Left ventricle myocardium inferior (tissue), 1 donor: ENCODE data around the gene EEIG1. TPM values are rescaled to one million over a fixed set of nuclear protein-coding genes. Genes with fewer than 3 reads are reported as not detected.

Experiments used
- DNase-seq: peaks from one replicate; pipeline ENCODE4 v3.0.0-alpha.2; 2020
- H3K27ac ChIP-seq: fragments of 200-600 bp; replicated peaks from 2 replicates; pipeline ENCODE4 v1.8.0; 2021
- H3K27me3 ChIP-seq: fragments of 200-600 bp; 2 replicates; pipeline ENCODE4 v1.8.0; 2021; ENCODE audit warnings: low read depth
- H3K36me3 ChIP-seq: fragments of 200-600 bp; 2 replicates; pipeline ENCODE4 v1.8.0; 2021
- H3K4me1 ChIP-seq: fragments of 200-600 bp; 2 replicates; pipeline ENCODE4 v1.8.0; 2021
- H3K4me3 ChIP-seq: fragments of 200-600 bp; 2 replicates; pipeline ENCODE4 v1.8.0; 2021; ENCODE audit warnings: mild to moderate bottlenecking, moderate library complexity
- H3K9me3 ChIP-seq: fragments of 200-600 bp; replicated peaks from 2 replicates; pipeline ENCODE4 v1.8.0; 2021
- intact Hi-C: fragments of 100-400 bp; cut with micrococcal nuclease; formaldehyde crosslinking; loops from one replicate; pipeline ENCODE4 v1.11.0; 2022
- total RNA-seq: library from RNA; stranded (reverse); fragmentation: NEBNext Ultra II Directional; extraction: Animal tissue kit (Norgen Biotek cat#: 25700); gene quantifications from one replicate; pipeline ENCODE4 v1.2.1, GENCODE V29; 2021
- TF ChIP-seq, protein P1 (sequence below): fragments of 200-600 bp; IDR thresholded peaks from 2 replicates; pipeline ENCODE4 v1.8.0; 2021; ENCODE audit warnings: antibody characterized with exemption, mild to moderate bottlenecking, borderline replicate concordance
- donor health status: DM: no; HTN: yes; CAD: no; lungs with severe emphysema.

Gene EEIG1
- total RNA-seq, 1 donor from 2014 or later, result 20.7 TPM

DNA sequence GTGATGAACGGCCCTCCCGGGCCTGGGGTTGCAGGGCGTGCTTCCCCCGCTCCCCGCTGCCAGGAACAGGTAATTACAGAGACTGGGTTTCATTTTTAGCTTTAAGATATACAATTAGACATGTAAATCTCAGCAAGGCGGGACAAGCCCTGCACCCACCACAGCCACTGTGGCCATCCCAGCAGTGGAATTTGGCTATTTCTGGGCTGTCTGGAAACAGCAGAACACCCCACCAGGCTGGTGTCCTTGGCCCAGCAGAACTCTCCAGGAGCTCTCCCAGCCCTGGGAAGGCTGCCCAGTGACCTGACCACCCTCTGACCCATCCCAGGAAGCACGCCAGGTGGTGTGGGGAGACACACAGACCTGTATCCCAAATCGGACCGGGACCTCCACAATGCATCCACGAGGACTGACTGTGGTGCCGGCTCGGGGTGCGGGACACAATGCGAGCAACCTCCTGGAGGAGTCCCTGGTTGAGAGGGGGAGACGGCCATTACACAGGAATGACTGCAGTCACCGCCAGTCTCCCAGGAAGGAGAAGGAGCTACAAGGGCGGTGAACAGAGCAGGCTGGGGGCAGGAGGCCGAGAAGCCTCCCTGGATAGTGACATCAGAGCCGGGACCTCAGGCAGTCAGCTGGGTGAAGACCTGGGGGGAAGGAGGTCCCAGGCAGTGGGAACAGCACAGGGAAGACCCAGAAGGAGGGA is 17.3 kb downstream of the EEIG1 start:
- Histone ChIP-seq H3K9me3 (no peaks in the 10 kb centered on the region), H3K27me3 (no peaks in the 10 kb centered on the region), H3K27ac (peak overlapping the region; percentile 91), H3K4me3 (no peak overlapping the region), H3K4me1 (peaks cover 81% of the 10 kb centered on the region), H3K36me3 (no peaks in the 10 kb centered on the region)
- intact Hi-C loops, result no loop called here
- TF ChIP-seq, protein P1, sequence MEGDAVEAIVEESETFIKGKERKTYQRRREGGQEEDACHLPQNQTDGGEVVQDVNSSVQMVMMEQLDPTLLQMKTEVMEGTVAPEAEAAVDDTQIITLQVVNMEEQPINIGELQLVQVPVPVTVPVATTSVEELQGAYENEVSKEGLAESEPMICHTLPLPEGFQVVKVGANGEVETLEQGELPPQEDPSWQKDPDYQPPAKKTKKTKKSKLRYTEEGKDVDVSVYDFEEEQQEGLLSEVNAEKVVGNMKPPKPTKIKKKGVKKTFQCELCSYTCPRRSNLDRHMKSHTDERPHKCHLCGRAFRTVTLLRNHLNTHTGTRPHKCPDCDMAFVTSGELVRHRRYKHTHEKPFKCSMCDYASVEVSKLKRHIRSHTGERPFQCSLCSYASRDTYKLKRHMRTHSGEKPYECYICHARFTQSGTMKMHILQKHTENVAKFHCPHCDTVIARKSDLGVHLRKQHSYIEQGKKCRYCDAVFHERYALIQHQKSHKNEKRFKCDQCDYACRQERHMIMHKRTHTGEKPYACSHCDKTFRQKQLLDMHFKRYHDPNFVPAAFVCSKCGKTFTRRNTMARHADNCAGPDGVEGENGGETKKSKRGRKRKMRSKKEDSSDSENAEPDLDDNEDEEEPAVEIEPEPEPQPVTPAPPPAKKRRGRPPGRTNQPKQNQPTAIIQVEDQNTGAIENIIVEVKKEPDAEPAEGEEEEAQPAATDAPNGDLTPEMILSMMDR, result no peak
- DNase-seq, result no peak

DNA sequence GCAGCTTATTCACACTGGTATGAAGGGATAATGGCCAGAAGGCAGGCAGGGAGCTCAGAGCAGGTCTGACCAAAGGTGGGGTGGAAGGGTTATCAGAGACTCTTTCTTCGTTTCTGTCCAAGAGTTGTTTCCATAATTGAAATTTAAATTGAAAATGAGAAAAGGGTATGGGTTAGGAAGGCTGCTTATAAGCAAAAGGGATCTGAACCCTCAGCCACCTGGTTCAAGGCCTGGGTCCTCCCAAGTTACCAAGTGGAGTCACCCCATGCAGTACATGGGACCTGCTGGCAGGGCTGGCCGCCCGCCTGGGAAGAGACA is 17.8 kb downstream of the EEIG1 start:
- Histone ChIP-seq H3K9me3 (no peaks in the 10 kb centered on the region), H3K27ac (peak overlapping the region; percentile 91), H3K27me3 (no peaks in the 10 kb centered on the region), H3K36me3 (no peaks in the 10 kb centered on the region), H3K4me3 (no peak overlapping the region), H3K4me1 (peaks cover 76% of the 10 kb centered on the region)
- TF ChIP-seq, protein P1, result no peak
- intact Hi-C loops, result no loop called here
- no peak for DNase-seq

DNA sequence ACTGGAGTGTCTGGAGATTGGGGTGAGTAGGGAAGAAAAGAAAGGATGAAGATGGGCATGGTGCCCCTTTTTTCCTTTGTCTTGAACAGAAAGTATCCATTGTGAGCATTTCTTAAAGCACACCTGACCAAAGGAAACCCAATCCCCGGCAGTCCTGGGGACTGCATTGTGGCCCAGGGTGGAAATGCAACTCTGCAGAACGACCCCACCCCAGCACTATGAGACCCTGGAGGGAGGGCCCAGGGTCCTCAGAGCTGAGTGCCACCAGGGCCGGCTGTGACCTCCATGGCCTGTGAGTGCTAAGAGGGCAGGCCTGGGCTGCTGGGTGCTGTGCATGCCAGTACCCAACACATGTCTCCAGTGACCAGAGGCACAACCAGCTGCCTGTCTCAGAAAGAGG is 18.5 kb downstream of the EEIG1 start:
- Histone ChIP-seq H3K4me3 (no peak overlapping the region), H3K27me3 (no peaks in the 10 kb centered on the region), H3K27ac (peak overlapping the region; percentile 91), H3K36me3 (no peaks in the 10 kb centered on the region), H3K4me1 (peaks cover 69% of the 10 kb centered on the region), H3K9me3 (peaks cover 2% of the 10 kb centered on the region)
- TF ChIP-seq, protein P1, result no peak
- intact Hi-C loops, result no loop called here
- DNase-seq, result no peak

DNA sequence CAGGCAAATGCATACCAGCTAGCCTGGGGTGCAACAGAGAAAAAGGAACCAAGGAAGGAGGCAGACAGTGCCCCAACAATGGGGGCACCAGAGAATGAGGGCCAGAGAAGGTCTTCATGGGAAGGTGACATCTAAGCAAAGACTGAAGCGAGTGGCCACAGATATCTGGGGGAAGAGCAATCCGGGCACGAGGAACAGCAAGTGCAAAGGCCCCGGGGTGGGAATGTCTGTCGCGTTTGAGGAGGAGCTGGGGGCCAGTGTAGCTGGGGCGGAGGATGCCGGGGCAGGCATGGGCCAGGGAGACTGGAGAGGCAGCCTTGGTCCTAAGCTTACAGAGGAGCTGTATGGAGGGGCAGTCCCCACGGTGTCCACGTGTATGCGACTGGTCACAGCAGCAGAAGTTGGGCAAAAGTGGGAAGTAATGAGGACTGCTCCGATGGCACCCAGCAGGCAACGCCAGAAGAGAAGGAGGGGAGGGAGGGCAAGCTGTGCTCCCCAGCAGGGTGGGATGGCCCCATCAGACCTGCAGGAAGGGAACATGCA is 19.1 kb downstream of the EEIG1 start:
- intact Hi-C loops, result no loop called here
- H3K27ac ChIP-seq, result no peak overlapping the region
- H3K27me3 ChIP-seq, result no peaks in the 10 kb centered on the region
- TF ChIP-seq, protein P1, result no peak
- no peak for DNase-seq
- H3K4me1 ChIP-seq, result peaks cover 63% of the 10 kb centered on the region
- H3K4me3 ChIP-seq, result no peak overlapping the region
- no peaks in the 10 kb centered on the region for H3K36me3 ChIP-seq
- H3K9me3 ChIP-seq, result peaks cover 6% of the 10 kb centered on the region

DNA sequence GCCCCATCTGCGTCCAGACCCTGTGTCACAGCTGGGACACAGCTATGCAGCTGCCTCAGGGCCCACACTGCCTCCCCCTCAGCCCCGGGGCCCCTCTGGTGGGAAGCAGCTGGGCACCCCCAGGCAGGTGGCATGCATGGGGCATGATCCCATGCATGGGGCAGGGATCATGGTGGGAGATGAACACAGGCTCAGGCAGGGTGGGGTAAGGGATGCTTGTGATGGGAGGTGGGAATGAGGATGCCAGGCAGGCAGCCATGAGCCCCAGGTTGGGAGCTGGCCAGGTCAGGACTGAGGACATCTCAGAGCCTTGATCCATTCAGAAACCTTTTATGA is 19.7 kb downstream of the EEIG1 start:
- no peak for DNase-seq
- no peaks in the 10 kb centered on the region for H3K27me3 ChIP-seq
- intact Hi-C loops, result no loop called here
- H3K4me1 ChIP-seq, result peaks cover 58% of the 10 kb centered on the region
- H3K27ac ChIP-seq, result no peak overlapping the region
- no peaks in the 10 kb centered on the region for H3K36me3 ChIP-seq
- TF ChIP-seq, protein P1, result no peak
- no peak overlapping the region for H3K4me3 ChIP-seq
- peaks cover 6% of the 10 kb centered on the region for H3K9me3 ChIP-seq
